ENCODE results near the gene VIPR2. TPM values are rescaled to one million over a fixed set of nuclear protein-coding genes. Genes with fewer than 3 reads are reported as not detected.
A peak's percentile ranks its signal among the peaks of the same experiment; 100 is the strongest.
"Not testable (repeated sequence)": the region's sequence is repeated elsewhere in the genome, so short reads cannot be mapped to it uniquely, and the experiment has no call there.

The VIPR2 gene
- total RNA-seq, 1 donor from 2014 or later, result 0.07 TPM

- DNase-seq (ENCODE audit: low spot score), result peak; percentile 74
- H3K9me3 Mint-ChIP-seq (ENCODE audit: low read depth), result no peaks in the 10 kb centered on the region
- H3K27ac Mint-ChIP-seq (ENCODE audit: unreplicated experiment), result no peak overlapping the region
- H3K4me1 Mint-ChIP-seq (ENCODE audit: low read depth), result peaks cover 4% of the 10 kb centered on the region
- no peak overlapping the region for H3K4me3 Mint-ChIP-seq (ENCODE audit: unreplicated experiment)
- H3K36me3 Mint-ChIP-seq (ENCODE audit: low read depth), result no peaks in the 10 kb centered on the region
- H3K27me3 Mint-ChIP-seq (ENCODE audit: low read depth), result peaks cover 11% of the 10 kb centered on the region
- no peak for TF ChIP-seq CTCF (IDR thresholded peaks at IDR 0.05)
These were observed 39.4 kb downstream of the VIPR2 start for GRCh38 chr7:159105066-159105780.

GRCh38 chr7:159104188-159104920, 40.3 kb downstream of the VIPR2 start:
- Mint-ChIP-seq H3K4me1 (ENCODE audit: low read depth) (peaks cover 9% of the 10 kb centered on the region), H3K9me3 (ENCODE audit: low read depth) (no peaks in the 10 kb centered on the region), H3K27me3 (ENCODE audit: low read depth) (peaks cover 7% of the 10 kb centered on the region), H3K27ac (ENCODE audit: unreplicated experiment) (no peak overlapping the region), H3K36me3 (ENCODE audit: low read depth) (no peaks in the 10 kb centered on the region), H3K4me3 (ENCODE audit: unreplicated experiment) (no peak overlapping the region)
- peak; percentile 87 for DNase-seq (ENCODE audit: low spot score)
- TF ChIP-seq CTCF (IDR thresholded peaks at IDR 0.05), result no peak

- Mint-ChIP-seq H3K9me3 (ENCODE audit: low read depth) (no peaks in the 10 kb centered on the region), H3K27ac (ENCODE audit: unreplicated experiment) (no peak overlapping the region), H3K4me3 (ENCODE audit: unreplicated experiment) (no peak overlapping the region), H3K36me3 (ENCODE audit: low read depth) (no peaks in the 10 kb centered on the region), H3K27me3 (ENCODE audit: low read depth) (peaks cover 7% of the 10 kb centered on the region), H3K4me1 (ENCODE audit: low read depth) (peaks cover 17% of the 10 kb centered on the region)
- DNase-seq (ENCODE audit: low spot score), result no peak
- TF ChIP-seq CTCF (IDR thresholded peaks at IDR 0.05), result no peak
These were observed 41.1 kb downstream of the VIPR2 start for GRCh38 chr7:159103382-159104187.

GRCh38 chr7:159102681-159103381, 41.8 kb downstream of the VIPR2 start:
- Mint-ChIP-seq H3K4me1 (ENCODE audit: low read depth) (peaks cover 22% of the 10 kb centered on the region), H3K27ac (ENCODE audit: unreplicated experiment) (no peak overlapping the region), H3K36me3 (ENCODE audit: low read depth) (no peaks in the 10 kb centered on the region), H3K27me3 (ENCODE audit: low read depth) (peaks cover 4% of the 10 kb centered on the region), H3K4me3 (ENCODE audit: unreplicated experiment) (no peak overlapping the region), H3K9me3 (ENCODE audit: low read depth) (no peaks in the 10 kb centered on the region)
- no peak for TF ChIP-seq CTCF (IDR thresholded peaks at IDR 0.05)
- DNase-seq (ENCODE audit: low spot score), result peak; percentile 63

GRCh38 chr7:159101661-159102091, 43.0 kb downstream of the VIPR2 start:
- H3K9me3 Mint-ChIP-seq (ENCODE audit: low read depth); H3K36me3 Mint-ChIP-seq (ENCODE audit: low read depth); H3K27ac Mint-ChIP-seq (ENCODE audit: unreplicated experiment); H3K4me3 Mint-ChIP-seq (ENCODE audit: unreplicated experiment); H3K27me3 Mint-ChIP-seq (ENCODE audit: low read depth): not testable (repeated sequence)
- H3K4me1 Mint-ChIP-seq (ENCODE audit: low read depth), result peaks cover 25% of the 10 kb centered on the region
- DNase-seq (ENCODE audit: low spot score), result peak; percentile 59

- not testable (repeated sequence) for H3K36me3 Mint-ChIP-seq (ENCODE audit: low read depth); H3K4me3 Mint-ChIP-seq (ENCODE audit: unreplicated experiment); H3K27me3 Mint-ChIP-seq (ENCODE audit: low read depth); H3K9me3 Mint-ChIP-seq (ENCODE audit: low read depth); H3K27ac Mint-ChIP-seq (ENCODE audit: unreplicated experiment); DNase-seq (ENCODE audit: low spot score)
- H3K4me1 Mint-ChIP-seq (ENCODE audit: low read depth), result peaks cover 24% of the 10 kb centered on the region
These were observed 43.6 kb downstream of the VIPR2 start for GRCh38 chr7:159101083-159101395.

GRCh38 chr7:159100281-159101082, 44.2 kb downstream of the VIPR2 start:
- not testable (repeated sequence) for H3K27ac Mint-ChIP-seq (ENCODE audit: unreplicated experiment); H3K36me3 Mint-ChIP-seq (ENCODE audit: low read depth); H3K27me3 Mint-ChIP-seq (ENCODE audit: low read depth); H3K4me3 Mint-ChIP-seq (ENCODE audit: unreplicated experiment); DNase-seq (ENCODE audit: low spot score); H3K9me3 Mint-ChIP-seq (ENCODE audit: low read depth)
- H3K4me1 Mint-ChIP-seq (ENCODE audit: low read depth), result peaks cover 22% of the 10 kb centered on the region

Measured in chondrocyte (in vitro differentiated cells).